Measurements from ENCODE around the gene CRBN.

DNA sequence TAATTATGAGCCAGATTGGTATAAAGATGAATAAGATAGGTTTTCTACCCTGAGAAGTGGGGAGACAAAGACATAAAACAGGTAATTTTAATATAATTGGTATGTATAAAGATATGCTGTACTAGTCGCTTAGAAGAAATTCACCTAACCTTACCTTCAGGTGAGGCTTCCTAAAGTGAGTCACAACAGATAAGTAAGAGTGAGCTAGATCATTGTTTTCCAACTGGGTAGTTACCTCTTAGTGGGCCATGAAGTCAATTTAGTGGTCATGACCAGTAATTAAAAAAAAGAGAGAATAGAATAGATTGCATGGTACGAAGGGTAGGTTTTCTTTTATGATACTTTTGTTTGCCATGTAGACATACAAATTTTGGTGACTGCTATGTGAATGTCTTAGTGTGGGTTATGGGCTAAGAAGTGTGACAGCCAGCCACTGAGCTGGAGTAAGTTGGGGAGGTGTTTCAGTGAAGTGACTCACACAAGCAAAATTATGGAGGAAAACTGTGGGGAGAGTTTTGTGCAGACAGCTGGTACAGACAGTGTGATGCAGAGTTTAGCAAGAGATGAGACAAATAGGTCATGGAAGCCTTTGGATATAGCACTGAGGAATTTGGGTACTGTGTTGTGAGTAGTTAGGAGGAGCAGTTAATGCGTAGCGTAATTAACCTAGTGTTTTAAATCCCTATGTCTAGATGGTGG lies 44.6 kb downstream of the CRBN start:
- TF ChIP-seq, protein P1, sequence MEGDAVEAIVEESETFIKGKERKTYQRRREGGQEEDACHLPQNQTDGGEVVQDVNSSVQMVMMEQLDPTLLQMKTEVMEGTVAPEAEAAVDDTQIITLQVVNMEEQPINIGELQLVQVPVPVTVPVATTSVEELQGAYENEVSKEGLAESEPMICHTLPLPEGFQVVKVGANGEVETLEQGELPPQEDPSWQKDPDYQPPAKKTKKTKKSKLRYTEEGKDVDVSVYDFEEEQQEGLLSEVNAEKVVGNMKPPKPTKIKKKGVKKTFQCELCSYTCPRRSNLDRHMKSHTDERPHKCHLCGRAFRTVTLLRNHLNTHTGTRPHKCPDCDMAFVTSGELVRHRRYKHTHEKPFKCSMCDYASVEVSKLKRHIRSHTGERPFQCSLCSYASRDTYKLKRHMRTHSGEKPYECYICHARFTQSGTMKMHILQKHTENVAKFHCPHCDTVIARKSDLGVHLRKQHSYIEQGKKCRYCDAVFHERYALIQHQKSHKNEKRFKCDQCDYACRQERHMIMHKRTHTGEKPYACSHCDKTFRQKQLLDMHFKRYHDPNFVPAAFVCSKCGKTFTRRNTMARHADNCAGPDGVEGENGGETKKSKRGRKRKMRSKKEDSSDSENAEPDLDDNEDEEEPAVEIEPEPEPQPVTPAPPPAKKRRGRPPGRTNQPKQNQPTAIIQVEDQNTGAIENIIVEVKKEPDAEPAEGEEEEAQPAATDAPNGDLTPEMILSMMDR (conservative IDR thresholded peaks at IDR 0.05), result no peak
- no peak for TF ChIP-seq ZFX (IDR thresholded peaks at IDR 0.05)
